Measurements from ENCODE around the gene CCDC157. TPM values are rescaled to one million over a fixed set of nuclear protein-coding genes. Genes with fewer than 3 reads are reported as not detected.

The CCDC157 gene
- total RNA-seq, 1 experiment from 2014 or later: 1.8 TPM

DNA sequence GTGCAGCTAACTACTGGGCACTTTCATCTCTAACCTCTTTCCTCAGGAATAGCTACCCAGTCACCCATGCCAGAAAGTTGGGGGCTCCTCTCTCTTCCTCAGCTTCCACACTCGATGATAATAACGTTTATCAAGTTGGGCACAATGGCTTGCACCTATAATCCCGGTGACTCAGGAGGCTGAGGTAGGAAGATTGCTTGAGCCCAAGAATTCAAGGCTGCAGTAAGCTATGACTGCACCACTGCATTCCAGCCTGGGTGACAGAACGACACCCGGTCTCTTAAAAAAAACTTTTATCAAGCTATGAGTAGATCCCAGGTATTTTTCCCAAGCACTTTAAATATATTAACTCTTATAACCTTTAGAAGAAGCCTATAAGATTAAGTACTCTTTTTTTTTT lies 2.2 kb upstream of the CCDC157 start:
- DNase-seq (ENCODE audit: low read depth): no peak

GRCh38 chr22:30357236-30357570 lies 396 bp downstream of the CCDC157 start:
- DNase-seq (ENCODE audit: low read depth): no peak

- DNase-seq (ENCODE audit: low read depth): no peak
Observed at GRCh38 chr22:30357650-30358215, 926 bp downstream of the CCDC157 start.

DNA sequence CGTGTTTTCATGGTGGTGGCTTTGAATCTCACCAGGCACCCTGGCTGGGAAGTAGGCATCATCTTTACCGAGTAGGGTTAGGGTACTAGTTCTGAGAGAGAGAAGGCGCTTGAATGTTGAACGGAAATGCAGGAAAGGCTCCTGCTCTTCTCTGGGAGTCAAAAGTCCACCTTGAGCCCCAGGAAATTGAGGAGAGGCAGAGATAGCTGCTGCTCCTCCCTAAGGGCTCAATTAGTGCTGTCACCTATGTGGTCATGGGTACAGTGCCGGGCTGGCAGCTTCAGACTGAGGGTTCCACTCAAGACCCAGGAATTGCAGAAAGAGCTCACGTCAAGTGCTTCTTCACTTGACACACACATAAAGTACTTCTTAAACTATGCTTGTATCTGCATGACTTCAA lies 1.7 kb downstream of the CCDC157 start:
- DNase-seq (ENCODE audit: low read depth): no peak

- no peak for DNase-seq (ENCODE audit: low read depth)
Observed at GRCh38 chr22:30361916-30362650, 5.3 kb downstream of the CCDC157 start.

DNA sequence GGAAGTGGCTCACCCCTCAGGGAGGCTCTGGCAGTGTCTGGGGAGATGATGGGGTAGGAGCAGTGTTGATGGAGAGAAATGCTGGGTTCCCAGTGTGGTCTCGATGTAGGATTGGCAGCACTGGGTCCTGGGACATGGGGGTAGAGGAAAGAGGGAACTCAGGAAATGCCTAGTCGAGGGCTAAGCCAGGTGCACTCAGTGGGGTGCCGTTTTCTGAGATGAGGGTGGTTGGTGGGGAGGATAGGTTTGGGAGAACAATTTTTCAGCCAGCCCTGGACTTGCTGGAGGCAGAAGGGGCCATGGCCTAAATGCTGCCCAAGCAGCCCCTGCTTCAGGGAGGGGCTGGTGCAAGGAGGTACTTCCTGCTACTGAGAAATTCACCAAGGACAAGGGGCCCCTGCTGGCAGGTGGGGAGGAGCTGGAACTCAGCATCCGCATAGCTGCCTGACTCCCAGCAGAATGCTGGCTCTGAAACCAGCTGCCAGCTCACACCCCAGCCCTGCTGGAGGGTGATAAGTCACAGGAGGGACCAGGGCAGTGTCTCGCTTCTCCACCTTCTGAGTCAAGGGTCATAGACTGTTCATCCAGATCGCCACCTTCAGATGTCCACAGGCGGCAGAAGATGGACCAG lies 6.0 kb downstream of the CCDC157 start:
- no peak for DNase-seq (ENCODE audit: low read depth)

DNA sequence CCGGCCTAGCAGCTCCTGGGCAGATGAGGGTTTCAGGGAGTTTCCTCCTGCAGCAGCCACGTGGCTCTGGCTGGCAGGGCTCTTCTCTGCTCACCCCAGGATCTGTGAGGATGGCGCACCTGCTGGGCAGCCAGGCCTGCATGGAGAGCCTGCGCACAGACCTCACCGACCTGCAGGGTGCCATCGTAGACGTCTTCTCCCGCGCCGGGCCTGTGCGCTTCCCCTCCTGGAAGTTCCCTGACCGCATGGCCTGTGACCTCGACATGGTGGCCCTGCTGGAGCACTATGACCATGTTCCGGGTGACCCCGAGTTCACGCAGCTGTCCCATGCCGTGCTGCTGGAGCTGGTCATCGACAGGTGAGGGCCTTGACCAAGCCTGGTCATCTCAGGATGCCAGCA lies 9.1 kb downstream of the CCDC157 start:
- DNase-seq (ENCODE audit: low read depth): no peak

GRCh38 chr22:30368420-30368819 lies 11.6 kb downstream of the CCDC157 start:
- no peak for DNase-seq (ENCODE audit: low read depth)

GRCh38 chr22:30370641-30371230 lies 13.9 kb downstream of the CCDC157 start:
- no peak for DNase-seq (ENCODE audit: low read depth)

- no peak for DNase-seq (ENCODE audit: low read depth)
Observed at GRCh38 chr22:30371321-30371720, 14.5 kb downstream of the CCDC157 start.

- DNase-seq (ENCODE audit: low read depth): no peak
Observed at GRCh38 chr22:30371981-30372380, 15.2 kb downstream of the CCDC157 start.

DNA sequence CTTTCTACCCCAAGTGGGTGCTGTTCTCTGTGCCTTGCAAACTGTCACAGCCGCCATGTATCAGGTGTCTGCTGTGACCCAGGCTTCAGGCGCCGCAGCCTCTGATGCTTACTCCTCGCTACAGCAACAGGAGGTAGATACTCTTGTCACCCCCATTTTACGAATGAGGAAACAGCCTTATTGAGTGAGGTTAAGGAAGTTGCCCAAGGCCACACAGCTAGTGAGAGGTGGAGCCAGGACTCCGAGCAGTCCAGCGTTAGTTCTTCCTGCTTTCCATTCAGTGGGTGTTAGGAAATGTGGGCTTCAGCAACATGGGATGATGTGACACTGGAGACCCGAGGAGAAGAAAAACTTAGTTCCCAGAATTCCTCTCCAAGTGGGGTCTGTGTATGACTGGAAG lies 16.1 kb downstream of the CCDC157 start:
- no peak for DNase-seq (ENCODE audit: low read depth)

DNA sequence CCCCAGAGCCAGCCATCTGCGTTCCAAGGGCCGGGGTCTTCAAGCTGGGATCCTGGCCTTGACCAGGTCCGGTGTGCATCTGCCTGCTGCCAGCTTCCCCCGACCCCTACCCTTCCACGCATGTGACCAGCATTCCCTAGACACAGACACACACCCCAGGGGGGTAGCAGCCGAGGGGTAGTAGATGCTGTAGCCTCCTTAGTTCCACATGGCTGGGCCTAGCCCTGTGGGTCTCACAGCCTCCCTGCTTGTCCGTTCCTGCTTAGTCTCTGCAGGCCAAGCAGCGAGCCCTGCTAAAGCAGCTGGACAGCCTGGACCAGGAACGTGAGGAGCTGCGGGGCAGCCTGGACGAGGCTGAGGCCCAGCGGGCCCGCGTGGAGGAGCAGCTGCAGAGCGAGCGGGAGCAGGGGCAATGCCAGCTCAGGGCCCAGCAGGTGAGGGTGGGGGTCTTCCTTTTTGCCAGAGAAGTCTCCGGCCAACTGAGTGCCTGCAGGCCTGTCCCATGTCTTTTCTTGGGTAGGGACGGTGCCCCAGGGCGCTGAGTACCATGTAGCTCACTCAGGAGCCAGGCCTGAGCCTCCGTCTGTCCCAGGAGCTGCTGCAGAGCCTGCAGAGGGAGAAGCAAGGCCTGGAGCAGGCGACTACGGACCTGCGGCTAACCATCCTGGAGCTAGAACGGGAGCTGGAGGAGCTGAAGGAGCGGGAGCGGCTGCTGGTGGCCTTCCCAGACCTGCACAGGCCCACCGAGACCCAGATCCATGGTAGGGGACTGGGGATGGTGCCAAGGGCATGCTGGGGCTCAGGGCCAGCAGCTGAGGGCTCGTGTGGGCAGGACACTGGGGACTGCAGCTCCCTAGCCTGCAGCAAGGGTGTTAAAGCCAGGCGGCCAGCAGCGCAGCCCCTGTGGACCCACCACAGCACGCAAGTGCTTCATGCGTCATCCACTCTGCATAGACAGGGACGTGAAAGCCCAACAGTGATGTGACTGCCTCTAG lies 16.8 kb downstream of the CCDC157 start:
- no peak for DNase-seq (ENCODE audit: low read depth)

- no peak for DNase-seq (ENCODE audit: low read depth)
Observed at GRCh38 chr22:30375312-30375849, 18.6 kb downstream of the CCDC157 start.

DNA sequence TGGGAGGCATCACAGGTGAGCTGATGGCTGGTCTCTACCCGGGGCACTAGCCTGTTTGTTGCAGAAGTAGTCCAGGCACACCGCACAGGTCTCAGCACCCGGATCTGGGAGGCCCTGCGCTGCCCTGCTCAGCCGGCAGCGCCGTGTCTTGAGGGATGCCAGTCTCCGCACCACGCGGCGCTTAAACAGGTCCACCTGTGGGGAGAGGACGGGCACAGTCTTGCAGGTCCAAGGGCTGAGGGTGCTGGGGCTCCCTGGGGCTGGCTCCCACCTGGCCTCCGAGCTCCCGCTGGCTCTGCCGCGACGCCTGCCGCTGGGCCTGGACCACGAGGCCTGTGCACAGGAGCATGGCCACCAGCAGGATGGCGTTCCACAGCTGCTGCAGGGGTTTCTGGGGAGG lies 23.2 kb downstream of the CCDC157 start:
- DNase-seq (ENCODE audit: low read depth): no peak

DNA sequence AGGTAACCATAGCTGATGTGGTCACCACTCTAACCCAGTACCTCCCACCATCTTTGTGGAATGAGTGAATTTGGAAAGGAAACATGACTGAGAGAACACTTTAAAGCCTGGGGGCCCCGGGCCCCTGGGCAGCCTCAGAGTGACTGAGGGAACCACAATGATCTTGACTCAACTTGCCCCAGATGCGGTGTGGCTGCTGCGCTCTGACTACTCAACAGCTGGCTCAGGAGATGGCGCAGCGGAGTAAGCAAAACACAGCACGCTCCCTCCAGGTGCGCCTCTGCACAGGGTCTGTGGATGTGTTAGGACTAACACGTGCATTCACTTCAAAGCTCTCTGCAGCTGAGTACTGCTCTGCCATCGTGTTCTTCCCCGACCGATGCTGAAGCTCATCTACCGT lies 24.5 kb downstream of the CCDC157 start:
- DNase-seq (ENCODE audit: low read depth): no peak

DNA sequence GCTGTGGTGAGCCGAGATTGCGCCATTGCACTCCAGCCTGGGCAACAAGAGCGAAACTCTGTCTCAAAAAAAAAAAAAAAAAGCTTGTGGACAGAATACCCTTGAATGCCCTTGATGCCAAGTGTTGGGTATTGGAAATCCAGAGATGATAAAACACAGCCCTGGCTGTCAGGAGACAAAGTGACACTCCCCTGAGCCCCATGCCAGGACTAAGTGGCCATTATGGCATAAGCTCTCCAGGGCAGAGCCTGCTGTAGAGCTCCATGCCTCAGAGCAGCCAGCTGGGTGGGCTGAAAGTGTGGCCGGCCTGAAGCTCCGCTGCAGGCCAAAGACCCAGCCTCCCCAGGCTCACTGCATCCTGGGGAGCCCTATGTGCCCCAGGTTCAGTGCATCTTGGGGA lies 25.5 kb downstream of the CCDC157 start:
- DNase-seq (ENCODE audit: low read depth): no peak

DNA sequence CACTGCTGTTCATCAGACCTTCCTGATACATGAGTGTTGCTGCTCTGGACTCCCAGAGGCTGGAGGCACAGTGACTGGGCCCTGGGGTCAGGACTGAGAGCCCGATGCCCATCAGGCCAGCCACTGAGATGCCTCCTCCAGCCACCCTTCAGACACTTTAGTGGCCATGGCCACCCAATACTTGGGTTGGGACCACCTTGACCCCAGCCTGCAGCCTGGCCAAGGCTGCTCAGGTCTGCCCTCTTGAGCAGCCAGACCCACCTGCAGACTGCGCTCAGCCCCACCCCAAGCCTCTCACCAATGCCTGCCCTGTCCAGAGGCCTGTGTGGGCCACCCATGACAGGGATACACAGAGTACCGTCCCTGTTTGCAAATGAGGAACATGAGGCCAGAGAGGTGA lies 26.3 kb downstream of the CCDC157 start:
- DNase-seq (ENCODE audit: low read depth): no peak

- DNase-seq (ENCODE audit: low read depth): no peak
Observed at GRCh38 chr22:30385942-30386341, 29.1 kb downstream of the CCDC157 start.

- no peak for DNase-seq (ENCODE audit: low read depth)
Observed at GRCh38 chr22:30386608-30386959, 29.8 kb downstream of the CCDC157 start.

- peak; percentile 66 for DNase-seq (ENCODE audit: low read depth)
Observed at GRCh38 chr22:30386960-30387827, 30.4 kb downstream of the CCDC157 start, which contains the start of gene RNF215. Gene RNF215 (minus strand): TSS chr22:30387411. CDS start chr22:30387313, 98 bp downstream.

All from RPMI7951 (cell line).